CD4-positive, alpha-beta memory T cell (primary cell): Measurements from ENCODE around the gene SNED1. TPM values are rescaled to one million over a fixed set of nuclear protein-coding genes. Genes with fewer than 3 reads are reported as not detected.

Experiments
- CTCF ChIA-PET: fragments of 350-600 bp; sonication (Branson Sonifier 250); formaldehyde crosslinking; loops from one replicate; lab custom pipeline; 2021; ENCODE audit warnings: inconsistent platforms; ENCODE audit not compliant: partially characterized antibody; lab: Charles Lee
- POLR2A ChIA-PET: fragments of 350-600 bp; sonication (Branson Sonifier 250); formaldehyde crosslinking; loops from one replicate; lab custom pipeline; 2021; ENCODE audit not compliant: partially characterized antibody; lab: Charles Lee
- DNase-seq, 5 donors: peaks; one replicate each; pipeline versions ENCODE4 v3.0.0 to v3.0.0-alpha.2; 2020 to 2022; ENCODE audit warnings: mixed read lengths in 1 of 5
- H3K27ac ChIP-seq: one replicate; pipeline ENCODE4 v1.7.0; 2013; ENCODE audit warnings: low read depth, low read length
- H3K27me3 ChIP-seq: 2 replicates; pipeline ENCODE4 v1.7.0; 2013; ENCODE audit warnings: mild to moderate bottlenecking, low read length, moderate library complexity; ENCODE audit not compliant: insufficient read depth
- H3K36me3 ChIP-seq: 2 replicates; pipeline ENCODE4 v1.7.0; 2013; ENCODE audit warnings: mild to moderate bottlenecking, low read length, moderate library complexity; ENCODE audit not compliant: insufficient read depth
- H3K4me1 ChIP-seq: 2 replicates; pipeline ENCODE4 v1.7.0; 2013; ENCODE audit warnings: mild to moderate bottlenecking, low read length, moderate library complexity; ENCODE audit not compliant: insufficient read depth
- H3K4me3 ChIP-seq, 2 donors: one replicate each; pipeline ENCODE4 v1.7.0; 2013; ENCODE audit warnings: low read length in 2 of 2, mild to moderate bottlenecking in 1 of 2
- H3K9me3 ChIP-seq, 2 donors: one replicate each; pipeline ENCODE4 v1.7.0; 2013; ENCODE audit warnings: low read length in 2 of 2, control low read depth in 1 of 2; ENCODE audit not compliant: control insufficient read depth in 1 of 2
- H3K27ac Mint-ChIP-seq, 7 donors: one replicate each; pipeline ENCODE4 v1.8.0; 2020 to 2021; ENCODE audit warnings: mixed read lengths in 7 of 7, mild to moderate bottlenecking in 6 of 7, inconsistent platforms in 3 of 7, moderate library complexity in 3 of 7
- H3K27me3 Mint-ChIP-seq, 2 donors: one replicate each; pipeline ENCODE4 v1.8.0; 2020 to 2021; ENCODE audit warnings: mixed read lengths in 2 of 2
- H3K36me3 Mint-ChIP-seq, 2 donors: one replicate each; pipeline ENCODE4 v1.8.0; 2020 to 2021; ENCODE audit warnings: mixed read lengths in 2 of 2, inconsistent platforms in 1 of 2, mild to moderate bottlenecking in 1 of 2
- H3K4me1 Mint-ChIP-seq, 4 donors: one replicate each; pipeline ENCODE4 v1.8.0; 2020 to 2021; ENCODE audit warnings: mixed read lengths in 4 of 4, mild to moderate bottlenecking in 1 of 4
- H3K4me3 Mint-ChIP-seq, 8 donors: one replicate each; pipeline ENCODE4 v1.8.0; 2020 to 2021; ENCODE audit warnings: mixed read lengths in 8 of 8, mild to moderate bottlenecking in 7 of 8, moderate library complexity in 6 of 8, inconsistent platforms in 3 of 8
- H3K9me3 Mint-ChIP-seq, 8 donors: one replicate each; pipeline ENCODE4 v1.8.0; 2020 to 2021; ENCODE audit warnings: mixed read lengths in 8 of 8, mild to moderate bottlenecking in 5 of 8, inconsistent platforms in 3 of 8, moderate library complexity in 1 of 8
- intact Hi-C: fragments of 100-400 bp; cut with micrococcal nuclease; formaldehyde crosslinking; loops from one replicate; pipeline ENCODE4 v1.15.1; 2023
- polyA plus RNA-seq, 2 donors: library from polyadenylated mRNA; unstranded; fragments of 300-500 nt; fragmentation: Illumina TruSeq; gene quantifications; one replicate each; pipeline ENCODE4 v1.2.3, GENCODE V29; 2021
- total RNA-seq, 2 experiments: library from RNA; stranded (reverse); gene quantifications; one replicate each; pipeline ENCODE4 v1.2.3, GENCODE V29; 2021

Gene SNED1
- total and polyA plus RNA-seq, 4 experiments from 2014 or later: 1.6 to 90.1 (median 44.2) TPM

GRCh38 chr2:241111440-241111805 lies 113.0 kb downstream of the SNED1 start:
- Mint-ChIP-seq H3K36me3 (peaks cover 42 to 53% of the 10 kb centered on the region in 2 donors), H3K4me1 (peaks cover 35 to 67% (median 51%) of the 10 kb centered on the region in 4 donors), H3K27me3 (no peaks in the 10 kb centered on the region), H3K27ac (peak overlapping the region; percentile 93 to 99 (median 97)), H3K4me3 (peak overlapping the region; percentile 89 to 98 (median 93)), H3K9me3 (peaks cover 0 to 6% (median 1%) of the 10 kb centered on the region in 8 donors)
- Histone ChIP-seq H3K9me3 (no peaks in the 10 kb centered on the region), H3K4me3 (peak overlapping the region; percentile 48 to 51), H3K4me1 (peaks cover 54% of the 10 kb centered on the region), H3K36me3 (peaks cover 6% of the 10 kb centered on the region), H3K27ac (peak overlapping the region; percentile 64), H3K27me3 (no peaks in the 10 kb centered on the region)
- ChIA-PET POLR2A (interaction anchor here (1.1 to 17.2 kb wide), 9 partner anchors 9 to 204 kb away, joined by 3 to 299 read pairs (median 31); partner anchors contain the start of genes HDLBP, MTERF4, PASK and PPP1R7), CTCF (interaction anchor here (1.3 kb wide), 1 partner anchor 9 kb away, joined by 4 read pairs; the partner anchor contains the start of gene MTERF4)
- intact Hi-C loops: loop anchor here (2.0 kb wide), 1 partner anchor 13 kb away; no protein-coding TSS in a partner anchor
- peak in 4 of 5 donors; percentile 33 to 65 (median 49) for DNase-seq

DNA sequence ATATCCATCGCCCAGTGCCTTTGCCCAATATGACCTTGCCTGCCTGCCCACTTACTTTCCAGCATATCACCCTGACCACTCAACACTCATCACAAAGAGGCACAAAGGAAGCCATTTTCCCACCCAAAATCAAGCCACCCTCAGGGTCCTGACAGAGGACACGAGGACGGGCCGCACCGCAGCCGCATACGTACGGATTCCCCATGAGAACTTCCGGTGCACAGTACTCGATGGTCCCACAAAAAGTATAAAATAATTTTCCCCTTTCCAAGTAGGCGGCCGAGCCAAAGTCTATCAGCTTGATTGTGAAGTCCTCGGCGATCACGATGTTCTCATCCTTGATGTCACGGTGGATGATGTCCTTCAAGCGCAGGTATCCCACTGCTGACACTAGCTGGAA lies 113.6 kb downstream of the SNED1 start:
- Mint-ChIP-seq H3K27ac (peak overlapping the region; percentile 93 to 99 (median 97)), H3K4me1 (peaks cover 34 to 64% (median 48%) of the 10 kb centered on the region in 4 donors), H3K27me3 (no peaks in the 10 kb centered on the region), H3K36me3 (peaks cover 45 to 58% of the 10 kb centered on the region in 2 donors), H3K9me3 (peaks cover 0 to 6% (median 1%) of the 10 kb centered on the region in 8 donors), H3K4me3 (peak overlapping the region; percentile 89 to 98 (median 93))
- Histone ChIP-seq H3K36me3 (peaks cover under 1% of the 10 kb centered on the region), H3K9me3 (no peaks in the 10 kb centered on the region), H3K27me3 (no peaks in the 10 kb centered on the region), H3K4me3 (peak overlapping the region; percentile 43 to 51), H3K27ac (peak overlapping the region; percentile 64), H3K4me1 (peaks cover 48% of the 10 kb centered on the region)
- intact Hi-C loops: no loop called here
- ChIA-PET CTCF (interaction anchor here (1.2 to 3.7 kb wide), 3 partner anchors 16 to 38 kb away, joined by 3 to 16 read pairs (median 4); partner anchors contain the start of genes PASK and PPP1R7), POLR2A (interaction anchor here (0.8 to 17.2 kb wide), 13 partner anchors 10 to 203 kb away, joined by 3 to 299 read pairs (median 5); partner anchors contain the start of genes HDLBP, MTERF4, PASK and PPP1R7)
- peak in 1 of 5 donors; percentile 23 for DNase-seq

- H3K27ac Mint-ChIP-seq: peak overlapping the region; percentile 93 to 99 (median 97)
- Histone ChIP-seq H3K4me1 (peaks cover 42% of the 10 kb centered on the region), H3K27me3 (no peaks in the 10 kb centered on the region), H3K9me3 (no peaks in the 10 kb centered on the region), H3K4me3 (no peak overlapping the region), H3K36me3 (peaks cover 5% of the 10 kb centered on the region), H3K27ac (peak overlapping the region; percentile 64)
- intact Hi-C loops: no loop called here
- H3K9me3 Mint-ChIP-seq: peaks cover 0 to 6% (median 1%) of the 10 kb centered on the region in 8 donors
- peak; percentile 31 to 81 (median 60) for DNase-seq
- peaks cover 34 to 59% (median 46%) of the 10 kb centered on the region in 4 donors for H3K4me1 Mint-ChIP-seq
- ChIA-PET CTCF (interaction anchor here (1.2 to 3.7 kb wide), 4 partner anchors 11 to 38 kb away, joined by 3 to 16 read pairs (median 4); partner anchors contain the start of genes PASK and PPP1R7), POLR2A (interaction anchor here (0.8 to 17.2 kb wide), 14 partner anchors 9 to 203 kb away, joined by 3 to 299 read pairs (median 4); partner anchors contain the start of genes HDLBP, MTERF4, PASK and PPP1R7)
- no peaks in the 10 kb centered on the region for H3K27me3 Mint-ChIP-seq
- H3K4me3 Mint-ChIP-seq: peak overlapping the region; percentile 89 to 98 (median 93)
- peaks cover 50 to 63% of the 10 kb centered on the region in 2 donors for H3K36me3 Mint-ChIP-seq
These were observed 114.2 kb downstream of the SNED1 start for GRCh38 chr2:241112592-241112991.

- peak overlapping the region in 3 of 7 donors; percentile 29 to 60 (median 59) for H3K27ac Mint-ChIP-seq
- CTCF ChIA-PET: interaction anchor here (3.7 kb wide), 1 partner anchor 36 kb away, joined by 16 read pairs; the partner anchor contains the start of genes PASK and PPP1R7
These were observed 116.4 kb downstream of the SNED1 start for GRCh38 chr2:241114836-241115235.

DNA sequence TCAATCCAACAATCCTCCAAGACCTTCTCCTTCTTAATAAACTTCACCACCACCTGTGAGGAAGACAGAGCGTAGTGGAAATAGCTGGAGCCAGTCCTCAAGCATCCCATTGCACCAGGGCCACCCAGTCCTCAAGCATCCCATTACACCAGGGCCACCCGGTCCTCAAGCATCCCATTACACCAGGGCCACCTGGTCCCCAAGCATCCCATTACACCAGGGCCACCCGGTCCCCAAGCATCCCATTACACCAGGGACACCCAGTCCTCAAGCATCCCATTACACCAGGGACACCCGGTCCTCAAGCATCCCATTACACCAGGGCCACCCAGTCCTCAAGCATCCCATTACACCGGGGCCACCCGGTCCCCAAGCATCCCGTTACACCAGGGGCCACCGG lies 116.9 kb downstream of the SNED1 start:
- H3K27ac Mint-ChIP-seq: peak overlapping the region in 1 of 7 donors; percentile 62
- H3K4me1 Mint-ChIP-seq: peaks cover 15 to 31% (median 26%) of the 10 kb centered on the region in 4 donors
- ChIA-PET POLR2A (interaction anchor here (1.2 to 17.2 kb wide), 4 partner anchors 12 to 34 kb away, joined by 3 to 299 read pairs (median 183); partner anchors contain the start of genes MTERF4, PASK and PPP1R7), CTCF (interaction anchor here (3.7 kb wide), 1 partner anchor 35 kb away, joined by 16 read pairs; the partner anchor contains the start of genes PASK and PPP1R7)
- no peak for DNase-seq
- peaks cover 44 to 58% of the 10 kb centered on the region in 2 donors for H3K36me3 Mint-ChIP-seq
- Histone ChIP-seq H3K9me3 (no peaks in the 10 kb centered on the region), H3K36me3 (peaks cover 5% of the 10 kb centered on the region), H3K27ac (no peak overlapping the region), H3K27me3 (no peaks in the 10 kb centered on the region), H3K4me3 (no peak overlapping the region), H3K4me1 (peaks cover 16% of the 10 kb centered on the region)
- intact Hi-C loops: no loop called here
- H3K27me3 Mint-ChIP-seq: no peaks in the 10 kb centered on the region
- no peaks in the 10 kb centered on the region for H3K9me3 Mint-ChIP-seq
- no peak overlapping the region for H3K4me3 Mint-ChIP-seq

More at GRCh38 chr2:241114836-241115235, 116.4 kb downstream of the SNED1 start:
- POLR2A ChIA-PET: interaction anchor here (1.2 to 17.2 kb wide), 5 partner anchors 9 to 34 kb away, joined by 3 to 299 read pairs (median 135); partner anchors contain the start of genes MTERF4, PASK and PPP1R7
- peaks cover 5% of the 10 kb centered on the region for H3K36me3 ChIP-seq
- Mint-ChIP-seq H3K9me3 (no peaks in the 10 kb centered on the region), H3K4me1 (peaks cover 20 to 36% (median 30%) of the 10 kb centered on the region in 4 donors), H3K27me3 (no peaks in the 10 kb centered on the region), H3K36me3 (peaks cover 45 to 62% of the 10 kb centered on the region in 2 donors), H3K4me3 (peak overlapping the region in 1 of 8 donors; percentile 7)
- H3K9me3 ChIP-seq: no peaks in the 10 kb centered on the region
- intact Hi-C loops: no loop called here
- DNase-seq: no peak
- peaks cover 21% of the 10 kb centered on the region for H3K4me1 ChIP-seq
- no peak overlapping the region for H3K4me3 ChIP-seq
- no peak overlapping the region for H3K27ac ChIP-seq
- no peaks in the 10 kb centered on the region for H3K27me3 ChIP-seq

DNA sequence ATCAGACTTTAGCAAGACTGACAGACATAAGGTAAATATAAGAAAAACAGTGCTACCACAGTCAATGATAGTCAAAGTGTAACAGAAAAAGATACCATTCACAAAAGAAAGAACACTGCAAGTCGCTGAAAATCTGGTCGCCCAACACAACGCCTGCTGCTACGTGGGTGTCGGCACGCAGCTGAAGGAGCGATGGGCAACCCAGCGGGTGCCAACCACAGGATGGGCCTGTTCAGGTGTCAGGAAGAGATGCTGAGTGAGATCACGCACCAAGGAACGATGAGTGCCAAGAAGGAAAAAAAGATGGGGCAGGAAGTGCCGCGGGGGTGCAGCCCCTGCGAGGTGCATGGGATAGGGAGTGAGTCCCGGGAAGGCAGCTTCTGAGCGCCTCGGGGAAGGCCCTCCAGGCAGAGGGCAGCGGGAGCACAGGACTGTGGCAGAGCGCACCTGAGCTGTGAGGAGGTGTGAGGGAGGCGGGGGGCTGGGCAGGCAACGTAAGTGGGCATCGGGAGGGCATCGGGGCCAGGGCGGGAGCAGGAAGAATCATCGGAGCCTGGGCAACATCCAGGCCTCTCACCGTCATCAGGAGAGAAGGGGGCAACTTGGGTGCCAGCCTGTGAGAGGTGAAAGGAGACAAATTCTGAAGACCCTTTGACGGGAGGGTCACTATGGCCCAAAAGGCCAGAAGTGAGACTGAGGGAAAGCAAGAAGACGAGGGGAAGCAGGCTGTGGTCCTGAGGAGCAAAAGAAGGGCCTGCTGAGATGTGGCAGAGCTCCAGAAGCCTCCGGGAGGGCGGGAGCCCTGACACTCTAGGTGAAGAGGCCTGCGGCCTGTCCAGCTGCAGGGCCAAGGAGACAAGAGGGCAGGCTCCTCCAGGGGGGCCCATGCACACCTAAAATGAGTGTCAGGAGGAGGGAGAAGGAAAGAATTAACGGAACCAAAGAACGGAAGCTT lies 118.5 kb downstream of the SNED1 start:
- no peaks in the 10 kb centered on the region for H3K27me3 Mint-ChIP-seq
- ChIA-PET POLR2A (no interaction called here), CTCF (no interaction called here)
- H3K36me3 ChIP-seq: peaks cover 10% of the 10 kb centered on the region
- H3K27ac Mint-ChIP-seq: peak overlapping the region in 5 of 7 donors; percentile 32 to 80 (median 47)
- intact Hi-C loops: no loop called here
- H3K36me3 Mint-ChIP-seq: peaks cover 46 to 65% of the 10 kb centered on the region in 2 donors
- no peaks in the 10 kb centered on the region for H3K27me3 ChIP-seq
- H3K4me1 Mint-ChIP-seq: peaks cover 11 to 27% (median 17%) of the 10 kb centered on the region in 4 donors
- no peaks in the 10 kb centered on the region for H3K9me3 Mint-ChIP-seq
- DNase-seq: no peak
- H3K27ac ChIP-seq: no peak overlapping the region
- H3K4me1 ChIP-seq: peaks cover 7% of the 10 kb centered on the region
- no peak overlapping the region for H3K4me3 Mint-ChIP-seq
- no peaks in the 10 kb centered on the region for H3K9me3 ChIP-seq
- no peak overlapping the region for H3K4me3 ChIP-seq
